Tongue (tissue), 1 donor: Measurements from ENCODE around the gene GNG2. TPM values are rescaled to one million over a fixed set of nuclear protein-coding genes. Genes with fewer than 3 reads are reported as not detected.

Experiments used
- total RNA-seq: library from RNA; depleted of rRNA; stranded (reverse); fragments of >200 nt; gene quantifications from one replicate; pipeline ENCODE4 v1.2.3, GENCODE V29; 2014

Gene GNG2
- total RNA-seq, 1 donor from 2014 or later = 45.1 TPM

Other genes starting within 250 kb of the GNG2 start
- gene FRMD6, start 208.7 kb upstream of the GNG2 start, total RNA-seq = 100 TPM
- 40.3 TPM for gene RTRAF, start 128.9 kb downstream of the GNG2 start, total RNA-seq
- gene NID2, start 208.4 kb downstream of the GNG2 start, total RNA-seq = 91.7 TPM